ENCODE measurements around the gene MTA3. TPM values are rescaled to one million over a fixed set of nuclear protein-coding genes. Genes with fewer than 3 reads are reported as not detected.
"Not testable (repeated sequence)": the region's sequence is repeated elsewhere in the genome, so short reads cannot be mapped to it uniquely, and the experiment has no call there.

MTA3 gene
- polyA plus RNA-seq, 6 donors from 2014 or later, result 2.7 to 8.3 (median 6.9) TPM

- Mint-ChIP-seq H3K36me3 (peaks cover 0 to 8% of the 10 kb centered on the region in 2 donors), H3K9me3 (no peaks in the 10 kb centered on the region), H3K4me3 (peak overlapping the region in 2 of 8 donors; percentile 13 to 69), H3K4me1 (peaks cover 26 to 32% (median 26%) of the 10 kb centered on the region in 3 donors), H3K27me3 (no peaks in the 10 kb centered on the region), H3K27ac (no peak overlapping the region)
- no peak for DNase-seq
- no peak for ATAC-seq (ENCODE audit: low read depth in 2 of 2)
Measured at GRCh38 chr2:42572297-42573081, 4.1 kb downstream of the MTA3 start.

GRCh38 chr2:42573256-42573655, 4.8 kb downstream of the MTA3 start:
- peaks cover 0 to 8% of the 10 kb centered on the region in 2 donors for H3K36me3 Mint-ChIP-seq
- H3K27ac Mint-ChIP-seq, result peak overlapping the region in 1 of 6 donors; percentile 20
- no peak for DNase-seq
- no peaks in the 10 kb centered on the region for H3K27me3 Mint-ChIP-seq
- H3K4me3 Mint-ChIP-seq, result peak overlapping the region in 1 of 8 donors; percentile 13
- H3K4me1 Mint-ChIP-seq, result peaks cover 20 to 26% (median 22%) of the 10 kb centered on the region in 3 donors
- no peak for ATAC-seq (ENCODE audit: low read depth in 2 of 2)
- H3K9me3 Mint-ChIP-seq, result no peaks in the 10 kb centered on the region

DNA sequence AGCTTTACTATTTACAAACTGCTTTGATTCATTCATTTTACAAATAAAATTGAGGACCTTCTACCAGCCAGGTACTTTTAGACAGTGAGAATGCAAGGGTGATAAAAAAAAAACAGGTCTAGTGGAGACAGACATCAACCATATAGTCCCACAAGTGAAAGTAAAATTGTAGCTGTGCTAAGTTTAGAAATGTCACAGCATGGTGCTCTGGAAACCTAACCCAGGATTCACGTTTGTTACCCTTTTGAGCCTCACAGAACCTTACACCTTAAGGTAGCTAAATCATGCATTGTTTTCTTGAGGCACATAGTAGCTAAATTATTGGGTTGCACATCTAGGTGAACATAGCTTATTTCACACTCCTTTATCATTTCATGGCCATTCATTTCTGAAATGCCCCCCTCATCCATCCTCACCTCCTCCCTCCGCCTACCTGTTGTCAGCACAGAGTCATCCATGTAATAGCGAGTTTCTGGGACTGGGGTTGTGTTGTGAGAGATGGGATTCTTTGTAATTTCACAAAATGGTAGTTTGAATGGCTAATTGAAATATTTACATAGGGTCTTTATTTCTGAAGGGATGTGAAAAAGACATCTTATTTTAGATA, 7.1 kb downstream of the MTA3 start:
- H3K27ac Mint-ChIP-seq, result peak overlapping the region in 2 of 6 donors; percentile 19 to 42
- peaks cover 11 to 15% (median 15%) of the 10 kb centered on the region in 3 donors for H3K4me1 Mint-ChIP-seq
- ATAC-seq (ENCODE audit: low read depth in 2 of 2) (no peak), DNase-seq (no peak)
- no peaks in the 10 kb centered on the region for H3K9me3 Mint-ChIP-seq
- no peak overlapping the region for H3K4me3 Mint-ChIP-seq
- no peaks in the 10 kb centered on the region for H3K27me3 Mint-ChIP-seq
- H3K36me3 Mint-ChIP-seq, result peaks cover 5 to 8% of the 10 kb centered on the region in 2 donors

- H3K27me3 Mint-ChIP-seq, result no peaks in the 10 kb centered on the region
- peaks cover 13 to 16% of the 10 kb centered on the region in 2 donors for H3K36me3 Mint-ChIP-seq
- H3K4me1 Mint-ChIP-seq, result peaks cover 11 to 15% (median 15%) of the 10 kb centered on the region in 3 donors
- DNase-seq (no peak), ATAC-seq (ENCODE audit: low read depth in 2 of 2) (no peak)
- no peaks in the 10 kb centered on the region for H3K9me3 Mint-ChIP-seq
- peak overlapping the region in 1 of 8 donors; percentile 31 for H3K4me3 Mint-ChIP-seq
- peak overlapping the region in 2 of 6 donors; percentile 4 to 56 for H3K27ac Mint-ChIP-seq
Measured at GRCh38 chr2:42578621-42579020, 10.2 kb downstream of the MTA3 start.

DNA sequence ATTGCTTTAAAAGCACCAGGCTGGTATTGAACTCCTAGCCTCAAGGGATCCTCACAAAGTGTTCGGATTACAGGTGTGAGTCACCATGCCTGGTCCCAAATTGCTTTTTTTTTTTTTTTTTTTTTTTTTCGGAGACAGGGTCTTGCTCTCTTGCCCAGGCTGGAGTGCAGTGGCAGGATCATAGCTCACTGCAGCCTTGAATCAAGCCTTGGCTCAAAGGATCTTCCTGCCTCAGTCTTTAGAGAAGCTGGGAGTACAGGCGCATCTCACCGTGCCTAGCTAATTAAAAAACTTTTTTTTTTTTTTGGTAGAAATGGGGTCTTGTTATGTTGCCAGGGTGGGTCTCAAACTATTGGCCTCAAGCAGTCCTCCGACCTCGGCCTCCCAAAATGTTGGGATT, 12.8 kb downstream of the MTA3 start:
- ATAC-seq (ENCODE audit: low read depth in 2 of 2) (no peak), DNase-seq (no peak)
- Mint-ChIP-seq H3K4me3 (no peak overlapping the region), H3K27me3 (no peaks in the 10 kb centered on the region), H3K9me3 (no peaks in the 10 kb centered on the region), H3K27ac (no peak overlapping the region), H3K4me1 (peaks cover under 1 to 7% (median 2%) of the 10 kb centered on the region in 3 donors), H3K36me3 (peaks cover 8 to 17% of the 10 kb centered on the region in 2 donors)

DNA sequence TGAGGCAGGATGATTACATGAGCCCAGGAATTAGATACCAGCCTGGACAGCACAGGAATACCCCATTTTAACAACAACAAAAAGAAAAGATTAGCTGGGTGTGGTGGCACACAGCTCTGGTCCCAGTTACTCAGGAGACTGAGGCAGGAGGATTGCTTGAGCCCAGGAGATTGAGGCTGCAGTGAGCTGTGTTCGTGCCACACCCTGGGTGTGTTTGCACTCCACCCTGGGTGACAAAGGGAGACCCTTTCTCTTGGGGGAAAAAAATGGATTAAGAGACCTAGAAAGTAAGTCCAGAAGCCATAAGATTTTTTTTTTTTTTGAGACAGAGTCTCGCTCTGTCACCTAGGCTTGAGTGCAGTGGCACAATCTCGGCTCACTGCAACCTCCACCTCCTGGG, 16.2 kb downstream of the MTA3 start:
- not testable (repeated sequence) for H3K9me3 Mint-ChIP-seq; H3K4me1 Mint-ChIP-seq; ATAC-seq (ENCODE audit: low read depth in 2 of 2); DNase-seq; H3K27me3 Mint-ChIP-seq; H3K4me3 Mint-ChIP-seq; H3K27ac Mint-ChIP-seq
- peaks cover 6 to 18% of the 10 kb centered on the region in 2 donors for H3K36me3 Mint-ChIP-seq

DNA sequence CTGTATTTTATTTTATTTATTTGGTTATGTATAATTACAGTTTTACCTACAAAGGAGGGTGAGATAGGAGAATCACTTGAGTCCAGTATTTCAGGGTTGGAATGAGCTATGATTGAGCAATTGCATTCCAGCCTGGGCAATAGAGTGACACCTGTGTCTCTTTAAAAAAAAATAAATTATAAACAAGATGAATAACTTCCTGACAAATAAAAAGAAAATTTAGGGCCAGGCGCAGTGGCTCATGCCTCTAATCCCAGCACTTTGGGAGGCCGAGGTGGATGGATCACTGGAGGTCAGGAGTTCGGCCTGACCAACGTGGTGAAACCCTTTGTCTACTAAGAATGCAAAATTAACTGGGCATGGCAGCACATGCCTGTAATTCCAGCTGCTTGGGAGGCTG, 17.3 kb downstream of the MTA3 start:
- H3K9me3 Mint-ChIP-seq, result no peaks in the 10 kb centered on the region
- H3K27ac Mint-ChIP-seq, result no peak overlapping the region
- H3K27me3 Mint-ChIP-seq, result no peaks in the 10 kb centered on the region
- ATAC-seq (ENCODE audit: low read depth in 2 of 2), result no peak
- H3K4me1 Mint-ChIP-seq, result peaks cover 8 to 11% (median 11%) of the 10 kb centered on the region in 3 donors
- no peak for DNase-seq
- H3K4me3 Mint-ChIP-seq, result no peak overlapping the region
- H3K36me3 Mint-ChIP-seq, result peaks cover 4 to 16% of the 10 kb centered on the region in 2 donors

DNA sequence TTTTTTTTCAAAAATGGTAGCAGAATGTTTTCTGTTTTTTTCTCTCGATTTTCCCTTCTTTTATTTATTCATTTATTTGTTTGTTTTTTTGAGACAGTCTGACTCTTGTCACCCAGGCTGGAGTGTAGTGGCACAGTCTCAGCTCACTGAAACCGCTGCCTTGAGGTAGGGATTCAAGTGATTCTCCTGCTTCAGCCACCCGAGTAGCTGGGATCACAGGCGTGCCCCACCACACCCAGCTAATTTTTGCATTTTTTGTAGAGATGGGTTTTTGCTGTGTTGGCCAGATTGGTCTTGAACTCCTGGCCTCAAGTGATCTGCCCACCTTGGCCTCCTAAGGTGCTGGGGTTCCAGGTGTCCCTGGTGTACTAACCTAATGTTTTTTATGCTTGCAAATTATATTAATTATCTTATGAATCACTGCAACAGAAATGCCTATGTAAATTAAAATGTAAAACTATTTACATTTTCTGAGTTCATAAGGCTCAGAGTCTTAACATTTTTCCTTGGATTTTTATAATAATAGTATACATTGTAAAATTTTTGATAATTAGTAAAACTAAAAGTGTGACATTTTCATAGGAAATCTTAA, 19.2 kb downstream of the MTA3 start:
- H3K9me3 Mint-ChIP-seq, result no peaks in the 10 kb centered on the region
- H3K27ac Mint-ChIP-seq, result no peak overlapping the region
- peaks cover 0 to 13% of the 10 kb centered on the region in 2 donors for H3K36me3 Mint-ChIP-seq
- DNase-seq (no peak), ATAC-seq (ENCODE audit: low read depth in 2 of 2) (no peak)
- H3K4me1 Mint-ChIP-seq, result peaks cover 8 to 11% (median 11%) of the 10 kb centered on the region in 3 donors
- H3K27me3 Mint-ChIP-seq, result no peaks in the 10 kb centered on the region
- no peak overlapping the region for H3K4me3 Mint-ChIP-seq

- Mint-ChIP-seq H3K27me3 (no peaks in the 10 kb centered on the region), H3K27ac (peak overlapping the region in 1 of 6 donors; percentile 26), H3K36me3 (peaks cover 0 to 9% of the 10 kb centered on the region in 2 donors), H3K9me3 (no peaks in the 10 kb centered on the region), H3K4me1 (peaks cover 8 to 11% (median 11%) of the 10 kb centered on the region in 3 donors), H3K4me3 (no peak overlapping the region)
- DNase-seq (no peak), ATAC-seq (ENCODE audit: low read depth in 2 of 2) (no peak)
Measured at GRCh38 chr2:42588121-42588520, 19.7 kb downstream of the MTA3 start.

DNA sequence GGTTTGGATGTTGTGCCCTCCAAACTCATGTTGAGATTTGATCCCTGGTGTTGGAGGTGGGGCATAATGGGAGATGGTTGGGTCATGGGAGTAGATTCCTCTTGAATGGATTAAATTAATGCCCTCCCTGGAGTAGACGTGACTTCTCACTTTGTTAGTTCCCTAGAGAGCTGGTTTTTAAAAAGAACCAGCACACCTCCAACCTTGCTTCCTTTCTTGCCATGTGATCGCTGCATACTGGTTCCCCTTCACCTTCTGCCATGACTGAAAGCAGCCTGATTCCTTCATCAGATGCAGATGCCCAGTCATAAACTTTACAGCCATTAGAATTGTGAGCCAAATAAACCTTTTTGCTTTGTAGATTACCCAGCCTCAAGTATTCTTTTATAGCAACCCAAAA, 21.7 kb downstream of the MTA3 start:
- Mint-ChIP-seq H3K27me3 (no peaks in the 10 kb centered on the region), H3K9me3 (no peaks in the 10 kb centered on the region), H3K4me1 (peaks cover 8 to 11% (median 8%) of the 10 kb centered on the region in 3 donors), H3K4me3 (no peak overlapping the region), H3K27ac (peak overlapping the region in 2 of 6 donors; percentile 21 to 33), H3K36me3 (peaks cover 0 to 7% of the 10 kb centered on the region in 2 donors)
- DNase-seq (no peak), ATAC-seq (ENCODE audit: low read depth in 2 of 2) (no peak)

GRCh38 chr2:42593282-42593681, 24.9 kb downstream of the MTA3 start:
- H3K27me3 Mint-ChIP-seq, result no peaks in the 10 kb centered on the region
- H3K4me1 Mint-ChIP-seq, result peaks cover 8 to 11% (median 8%) of the 10 kb centered on the region in 3 donors
- peaks cover 0 to 1% (median 0%) of the 10 kb centered on the region in 7 donors for H3K9me3 Mint-ChIP-seq
- no peak for ATAC-seq (ENCODE audit: low read depth in 2 of 2)
- H3K36me3 Mint-ChIP-seq, result peaks cover 0 to 4% of the 10 kb centered on the region in 2 donors
- no peak overlapping the region for H3K4me3 Mint-ChIP-seq
- DNase-seq, result no peak
- no peak overlapping the region for H3K27ac Mint-ChIP-seq

DNA sequence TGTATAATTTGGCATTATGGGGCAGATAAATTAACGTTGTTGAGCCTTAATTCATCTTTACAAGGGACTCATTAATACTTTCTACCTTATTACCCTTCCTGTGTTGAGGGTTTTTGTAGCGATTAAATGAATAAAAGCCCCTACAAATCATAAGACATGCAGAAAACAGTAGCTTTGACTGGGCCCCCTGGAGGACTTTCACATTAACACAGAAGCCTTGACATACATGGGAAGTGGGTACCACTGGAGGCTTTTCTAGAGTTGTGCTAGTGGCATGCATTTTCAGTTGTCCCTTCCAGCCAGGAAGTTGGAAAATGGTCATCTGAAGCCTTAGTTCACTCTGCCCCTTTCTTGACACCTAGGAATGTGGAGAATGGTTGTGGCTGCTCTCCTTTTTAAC, 30.2 kb downstream of the MTA3 start:
- no peak overlapping the region for H3K4me3 Mint-ChIP-seq
- peaks cover 0 to 1% (median 0%) of the 10 kb centered on the region in 7 donors for H3K9me3 Mint-ChIP-seq
- DNase-seq (no peak), ATAC-seq (ENCODE audit: low read depth in 2 of 2) (no peak)
- no peaks in the 10 kb centered on the region for H3K36me3 Mint-ChIP-seq
- no peaks in the 10 kb centered on the region for H3K27me3 Mint-ChIP-seq
- peaks cover 7 to 25% (median 21%) of the 10 kb centered on the region in 3 donors for H3K4me1 Mint-ChIP-seq
- peak overlapping the region in 2 of 6 donors; percentile 62 to 72 for H3K27ac Mint-ChIP-seq

DNA sequence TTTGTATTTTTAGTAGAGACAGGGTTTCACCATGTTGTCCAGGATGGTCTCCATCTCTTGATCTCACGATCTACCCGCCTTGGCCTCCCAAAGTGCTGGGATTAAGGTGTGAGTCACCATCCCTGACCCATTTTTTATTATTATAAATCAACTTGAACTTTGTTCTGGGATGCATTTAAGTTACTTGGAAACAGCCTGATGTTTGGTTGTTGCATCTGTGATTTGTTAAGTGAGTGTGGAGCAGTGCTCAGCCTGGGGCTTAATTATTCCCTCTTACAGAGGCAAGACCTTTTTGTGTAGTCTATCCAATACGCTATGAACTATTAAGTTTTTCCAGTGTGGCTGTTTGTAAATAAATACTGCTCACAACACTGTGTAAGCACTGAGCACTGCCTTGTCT, 32.6 kb downstream of the MTA3 start:
- peak overlapping the region in 2 of 8 donors; percentile 47 to 62 for H3K4me3 Mint-ChIP-seq
- DNase-seq (no peak), ATAC-seq (ENCODE audit: low read depth in 2 of 2) (no peak)
- no peaks in the 10 kb centered on the region for H3K36me3 Mint-ChIP-seq
- peak overlapping the region in 4 of 6 donors; percentile 28 to 67 (median 48) for H3K27ac Mint-ChIP-seq
- H3K4me1 Mint-ChIP-seq, result peaks cover 7 to 25% (median 21%) of the 10 kb centered on the region in 3 donors
- H3K27me3 Mint-ChIP-seq, result no peaks in the 10 kb centered on the region
- no peaks in the 10 kb centered on the region for H3K9me3 Mint-ChIP-seq

All from naive B cell (primary cell).